GM18519 (cell line): ENCODE results near the gene GMDS.
"Not testable (repeated sequence)": the region's sequence is repeated elsewhere in the genome, so short reads cannot be mapped to it uniquely, and the experiment has no call there.

Experiments used
- ATAC-seq: cut with Tn5 transposase; IDR thresholded peaks from one replicate; pipeline ENCODE4 v1.9.1; 2021; ENCODE audit warnings: mild to moderate bottlenecking, moderate library complexity; ENCODE audit not compliant: unreplicated experiment, low FRiP score

Gene GMDS

DNA sequence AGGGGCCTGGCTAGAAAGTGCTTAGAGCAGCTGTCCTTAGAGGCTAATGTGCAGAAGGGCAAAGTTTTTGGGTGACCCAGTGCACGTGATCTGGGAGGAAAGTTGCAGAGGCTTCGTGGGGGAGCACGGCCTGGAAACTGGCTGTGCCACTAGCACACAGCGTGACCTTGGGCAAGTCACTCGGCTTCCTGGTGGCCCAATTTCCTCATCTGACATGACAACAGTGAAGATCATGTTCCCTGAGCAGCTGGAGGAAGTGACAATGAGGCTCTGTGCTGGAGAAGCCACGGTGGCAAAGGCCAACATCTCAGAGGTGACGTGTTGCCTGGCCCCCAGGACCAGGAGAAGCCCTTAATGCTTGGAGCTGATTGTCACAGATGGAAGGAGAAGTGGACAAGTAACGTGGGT, 536.2 kb downstream of the GMDS start:
- ATAC-seq = no peak

DNA sequence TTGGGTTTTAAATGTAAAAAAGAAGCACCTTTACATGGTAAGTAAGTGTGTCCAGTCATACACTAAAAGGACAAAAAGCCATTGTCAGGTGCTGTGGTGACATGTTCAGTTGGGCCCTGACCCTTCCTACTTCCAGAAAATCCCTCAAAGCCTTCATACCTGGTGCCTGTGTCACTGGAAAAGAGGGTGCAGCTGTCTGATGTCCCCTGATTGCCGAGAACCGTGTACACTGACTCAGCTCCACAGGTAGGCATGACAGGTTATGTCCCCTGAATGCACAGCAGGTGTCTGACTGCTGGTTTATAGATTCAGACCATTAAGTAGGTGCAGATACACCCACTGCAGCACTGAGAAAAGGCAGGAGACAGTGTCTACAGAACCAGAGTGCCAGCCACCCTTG, 536.6 kb downstream of the GMDS start:
- ATAC-seq = no peak

DNA sequence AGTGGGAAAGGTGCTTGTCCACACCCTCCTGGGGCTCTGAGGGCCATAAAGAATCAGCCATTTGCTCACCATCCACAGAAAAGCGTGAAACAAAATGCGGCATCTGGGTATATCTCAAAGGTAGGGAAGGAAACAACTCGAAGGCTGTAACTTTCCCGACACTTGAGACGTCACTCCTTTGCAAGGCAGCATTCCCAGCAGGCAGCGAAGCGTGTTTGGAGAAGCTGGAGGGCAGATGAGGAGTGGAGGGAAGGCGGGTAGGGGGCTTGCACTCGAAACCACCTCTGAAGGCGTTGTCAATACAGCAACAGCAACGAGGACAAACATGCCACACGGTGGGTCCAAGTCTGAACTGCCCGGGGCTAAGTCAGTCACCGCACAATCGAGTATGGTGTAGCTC, 537.3 kb downstream of the GMDS start:
- ATAC-seq = no peak

DNA sequence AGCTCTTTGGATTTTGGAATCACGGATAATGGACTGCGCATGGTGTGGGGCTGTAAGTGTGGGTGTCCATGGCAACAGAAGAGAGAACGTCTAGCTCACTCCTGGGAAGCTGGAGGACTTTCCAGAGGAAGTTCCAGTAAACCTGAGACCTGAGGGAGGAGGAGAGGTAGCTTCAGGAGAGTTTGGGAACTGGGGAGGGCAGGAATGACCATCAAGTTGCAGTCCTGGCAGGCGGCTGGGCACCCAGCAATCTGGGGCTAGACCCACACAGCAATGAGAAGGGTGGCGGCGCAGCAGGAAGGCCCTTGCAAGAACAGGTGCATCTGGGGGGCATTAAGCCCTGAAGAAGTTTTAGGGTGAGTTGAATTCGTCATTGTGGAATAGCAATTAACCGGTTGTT, 539.8 kb downstream of the GMDS start:
- no peak for ATAC-seq

DNA sequence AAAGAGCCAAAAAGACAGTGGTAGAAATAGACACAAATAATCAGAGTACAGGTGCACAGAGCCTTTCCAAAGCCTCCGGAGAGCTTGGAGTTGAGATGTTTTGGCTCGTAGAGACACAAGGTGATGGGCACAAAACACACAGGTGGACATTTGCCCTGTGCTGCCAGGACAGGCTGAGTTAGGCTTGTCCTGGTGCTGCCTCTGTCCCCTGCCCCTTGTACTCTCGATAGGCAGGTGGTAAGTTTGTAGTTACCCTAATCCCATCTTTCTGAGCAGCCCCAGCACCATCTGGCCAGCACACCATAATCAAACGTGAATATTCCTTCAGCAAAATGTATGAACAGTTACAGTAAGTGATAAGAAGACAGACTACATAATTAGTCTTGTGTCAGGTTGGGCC, 540.2 kb downstream of the GMDS start:
- no peak for ATAC-seq

DNA sequence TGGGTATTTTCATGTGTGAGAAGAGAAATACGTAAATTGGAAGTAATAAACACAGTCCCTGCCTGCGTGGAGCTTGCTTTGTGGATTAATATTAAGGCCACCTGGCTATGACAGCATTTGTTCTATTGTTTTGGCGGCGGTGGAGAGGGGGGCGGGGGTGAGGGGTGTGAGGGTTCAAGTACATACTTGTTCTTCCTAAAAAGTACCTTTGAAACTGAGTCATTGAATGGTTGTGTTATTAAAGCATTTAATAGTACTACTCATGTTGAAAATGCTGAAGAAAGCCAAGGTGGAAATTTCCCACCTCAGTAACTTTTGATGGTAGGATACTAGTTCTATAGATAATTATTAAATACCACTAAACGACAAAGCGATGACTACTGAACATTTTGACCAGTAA, 540.7 kb downstream of the GMDS start:
- no peak for ATAC-seq

DNA sequence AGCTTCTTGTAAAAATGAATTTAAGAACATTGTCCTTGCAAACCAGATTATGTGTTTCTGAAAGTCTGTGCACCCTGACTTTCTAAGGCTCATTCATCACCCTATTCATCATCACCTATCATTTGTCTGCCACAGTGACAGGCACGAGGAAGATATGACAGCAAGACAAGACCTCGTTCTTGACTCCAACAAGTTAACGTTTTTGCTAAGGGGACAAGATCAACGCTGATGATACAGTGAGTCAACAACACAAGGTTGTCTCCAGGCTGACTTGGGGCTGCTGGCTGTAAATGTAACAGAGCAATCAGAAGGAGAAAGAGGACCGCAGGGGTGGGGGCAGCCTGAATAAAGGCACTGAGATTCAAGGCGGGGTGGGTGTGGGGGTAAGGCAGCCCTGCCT, 541.5 kb downstream of the GMDS start:
- ATAC-seq = no peak

DNA sequence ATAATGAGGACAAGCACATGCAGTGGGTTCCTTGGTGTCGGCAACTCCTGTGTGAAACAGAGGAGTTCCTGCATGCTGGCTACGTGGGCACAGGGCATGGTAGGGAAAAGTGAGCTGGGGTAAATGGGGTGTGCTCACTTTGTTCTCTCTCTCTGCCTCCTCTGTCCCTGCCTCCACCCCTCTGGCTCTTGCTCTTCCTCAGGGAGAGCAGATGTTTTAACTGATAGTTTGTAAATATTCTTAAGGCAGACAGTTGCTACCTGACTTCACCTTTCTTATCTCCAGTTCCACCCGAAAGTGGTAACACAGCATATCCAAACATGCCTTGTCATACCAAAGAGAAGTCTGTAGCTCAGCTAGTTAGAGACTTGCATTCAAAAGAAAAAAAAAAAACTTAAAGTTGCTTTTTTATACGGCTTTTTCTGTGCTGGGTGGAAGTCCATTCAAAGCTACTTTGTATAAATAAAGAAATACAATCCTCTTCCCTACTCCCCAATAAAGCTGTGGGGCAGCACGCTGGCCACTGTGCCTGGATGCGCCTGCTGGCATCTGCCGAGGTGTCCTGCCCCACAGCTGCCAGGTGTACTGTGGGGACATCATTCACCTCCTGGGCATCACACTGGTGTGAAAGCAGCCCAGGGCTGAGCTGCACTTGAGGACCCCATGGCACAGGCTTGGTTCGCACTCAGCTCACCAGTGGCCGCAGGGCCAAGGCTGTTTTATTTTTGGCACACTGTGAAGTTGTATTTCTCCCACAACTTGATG, 542.1 kb downstream of the GMDS start:
- no peak for ATAC-seq

DNA sequence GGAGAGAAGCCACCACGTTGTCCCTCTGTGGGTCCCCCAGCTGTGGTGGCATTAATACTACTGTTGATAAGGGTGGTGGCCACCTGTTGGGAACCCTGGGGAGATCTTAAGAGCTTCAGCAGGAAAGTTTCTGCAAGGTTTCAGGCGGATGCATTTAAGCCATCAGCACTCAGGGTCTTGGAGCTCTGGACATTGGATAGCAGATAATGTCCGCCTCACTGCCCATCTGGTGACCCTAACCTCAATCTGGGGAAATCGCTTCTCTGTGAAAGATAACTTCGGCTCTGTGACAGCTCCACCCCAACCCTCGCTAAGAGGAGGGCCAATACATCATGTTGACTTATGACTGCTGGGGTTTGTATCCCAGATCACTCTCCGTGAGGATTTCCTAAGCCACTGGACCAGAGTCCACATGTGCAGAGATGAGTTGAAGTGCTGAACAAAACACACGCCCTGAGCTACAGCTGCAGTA, 542.8 kb downstream of the GMDS start:
- no peak for ATAC-seq

DNA sequence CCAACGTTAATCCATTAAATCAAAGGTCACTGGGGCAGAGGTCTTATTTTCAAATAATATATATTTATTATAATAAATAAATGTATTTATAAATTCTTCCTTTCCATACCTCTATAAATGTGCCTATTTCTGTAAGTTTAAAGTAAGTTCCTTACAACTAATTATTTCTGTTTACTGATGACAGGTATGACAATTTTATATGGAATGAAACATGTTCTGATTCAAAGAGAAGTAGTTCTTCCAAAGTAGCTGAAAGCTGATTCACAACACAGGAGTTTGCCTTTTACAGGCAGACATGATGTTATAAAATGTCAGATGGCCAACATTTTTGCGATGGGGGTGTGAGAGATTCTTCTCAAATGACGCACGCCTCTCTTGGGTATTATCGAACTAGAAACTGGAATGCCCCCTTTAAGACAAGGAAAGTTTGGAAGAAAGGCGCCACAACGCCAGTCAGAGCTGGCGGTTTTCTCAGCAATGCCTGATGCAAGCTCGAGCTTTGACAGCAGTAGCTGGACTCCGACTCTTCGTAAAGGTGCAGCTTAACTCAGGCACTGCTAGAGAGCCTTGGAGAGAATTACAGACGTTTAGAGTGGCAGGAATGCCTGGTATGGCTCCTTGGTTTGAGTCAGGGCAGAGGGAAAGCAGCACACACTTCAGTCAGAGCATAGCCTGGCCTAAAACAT, 543.6 kb downstream of the GMDS start:
- no peak for ATAC-seq

DNA sequence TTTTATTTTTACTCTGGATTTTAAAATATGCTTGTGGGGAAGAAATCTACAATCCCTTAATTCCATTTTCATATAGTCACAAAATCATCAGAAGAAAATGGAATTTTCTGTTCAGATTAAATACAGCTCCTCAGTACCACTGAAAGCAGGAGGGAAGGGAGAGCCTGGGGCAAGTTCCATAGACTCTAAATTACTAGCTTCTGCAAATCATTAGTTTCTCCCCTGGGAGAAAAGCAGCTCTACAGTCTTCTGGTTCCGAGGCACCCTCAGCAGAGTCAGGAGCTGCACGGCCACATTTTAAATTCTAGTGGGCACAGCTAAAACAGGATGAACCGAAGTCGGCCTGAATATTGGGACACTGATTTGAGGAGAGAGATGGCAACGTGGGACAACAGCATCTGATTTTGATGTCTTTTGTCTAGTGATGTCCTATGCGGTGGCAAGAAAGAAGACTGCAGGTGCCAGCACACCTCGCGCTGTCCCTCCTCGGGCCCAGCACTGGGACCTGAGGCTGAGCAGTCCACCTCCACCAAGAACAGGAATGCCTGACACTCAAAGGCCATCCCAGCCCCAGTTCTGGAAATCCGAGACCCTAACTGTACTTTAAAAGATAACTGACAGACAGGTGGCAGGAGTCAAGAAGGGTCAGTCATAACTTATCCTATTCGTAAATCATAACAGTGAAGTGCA, 545.0 kb downstream of the GMDS start:
- ATAC-seq = no peak

DNA sequence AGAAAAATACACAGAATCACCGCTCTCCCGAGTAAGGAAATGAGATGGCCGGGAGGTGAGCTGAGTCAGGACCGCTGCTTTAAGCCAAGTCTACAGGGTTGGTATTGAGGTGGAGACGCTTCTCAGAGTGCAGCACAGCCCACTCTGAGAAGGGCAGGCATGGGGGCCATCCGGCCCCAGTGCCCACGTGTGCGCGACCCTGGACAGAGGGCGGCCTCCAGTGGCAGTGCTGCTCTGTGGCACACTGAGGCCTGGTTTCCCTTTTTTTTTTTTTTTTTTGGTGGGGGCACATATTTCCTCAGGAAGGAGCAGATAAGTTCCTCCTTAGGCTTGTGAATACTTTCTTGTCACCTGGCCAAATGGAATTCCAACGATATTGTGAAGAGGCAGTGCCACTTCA, 546.9 kb downstream of the GMDS start:
- ATAC-seq = no peak

DNA sequence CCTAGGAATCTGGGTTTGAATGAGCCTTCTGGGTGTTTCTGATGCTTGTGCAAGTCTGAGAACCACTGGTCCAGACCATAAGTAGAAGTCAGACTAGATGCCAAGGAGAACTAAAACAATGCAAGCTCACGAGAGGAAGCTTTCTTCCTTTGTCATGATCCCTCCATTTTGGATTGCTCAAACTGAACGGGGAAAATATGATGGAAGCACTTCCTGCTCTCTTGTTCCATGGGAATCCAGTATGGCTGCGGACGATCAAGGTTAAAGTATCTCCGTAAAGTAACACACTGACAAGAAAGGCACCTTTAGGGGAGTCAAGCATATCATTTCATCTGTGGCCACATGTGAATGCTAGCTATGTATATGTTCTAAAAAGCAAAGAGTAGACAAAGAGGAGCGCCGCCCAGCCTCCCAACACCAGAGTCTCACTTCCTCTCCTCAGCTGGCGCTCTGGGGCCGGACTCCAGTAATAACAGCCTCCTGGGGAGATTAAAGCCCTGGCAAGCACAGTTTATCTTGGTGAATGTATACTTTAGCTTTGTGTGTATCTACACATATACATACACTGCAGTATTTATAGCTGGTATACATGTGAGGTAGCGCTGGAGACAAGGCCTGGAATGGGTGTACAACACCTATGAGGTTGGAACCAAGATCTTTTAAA, 547.6 kb downstream of the GMDS start:
- ATAC-seq = no peak

DNA sequence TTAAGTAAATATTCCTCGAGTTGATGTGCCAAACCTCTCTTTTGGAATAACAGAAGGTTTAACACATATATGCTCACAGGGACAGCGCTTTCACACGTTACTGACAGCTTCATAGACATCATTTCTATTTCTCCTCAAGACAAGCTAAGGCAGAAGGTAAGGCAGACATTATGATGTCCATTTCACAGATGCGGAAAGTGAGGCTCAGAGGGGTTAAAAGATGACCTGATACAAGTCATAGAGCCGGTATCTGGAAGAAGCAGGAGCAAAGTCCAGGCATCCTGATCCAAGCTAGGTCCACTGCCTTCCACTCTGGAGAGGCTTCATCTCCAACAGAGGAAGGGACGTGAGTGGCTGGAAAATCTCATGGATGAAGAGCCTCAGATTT, 548.9 kb downstream of the GMDS start:
- no peak for ATAC-seq

DNA sequence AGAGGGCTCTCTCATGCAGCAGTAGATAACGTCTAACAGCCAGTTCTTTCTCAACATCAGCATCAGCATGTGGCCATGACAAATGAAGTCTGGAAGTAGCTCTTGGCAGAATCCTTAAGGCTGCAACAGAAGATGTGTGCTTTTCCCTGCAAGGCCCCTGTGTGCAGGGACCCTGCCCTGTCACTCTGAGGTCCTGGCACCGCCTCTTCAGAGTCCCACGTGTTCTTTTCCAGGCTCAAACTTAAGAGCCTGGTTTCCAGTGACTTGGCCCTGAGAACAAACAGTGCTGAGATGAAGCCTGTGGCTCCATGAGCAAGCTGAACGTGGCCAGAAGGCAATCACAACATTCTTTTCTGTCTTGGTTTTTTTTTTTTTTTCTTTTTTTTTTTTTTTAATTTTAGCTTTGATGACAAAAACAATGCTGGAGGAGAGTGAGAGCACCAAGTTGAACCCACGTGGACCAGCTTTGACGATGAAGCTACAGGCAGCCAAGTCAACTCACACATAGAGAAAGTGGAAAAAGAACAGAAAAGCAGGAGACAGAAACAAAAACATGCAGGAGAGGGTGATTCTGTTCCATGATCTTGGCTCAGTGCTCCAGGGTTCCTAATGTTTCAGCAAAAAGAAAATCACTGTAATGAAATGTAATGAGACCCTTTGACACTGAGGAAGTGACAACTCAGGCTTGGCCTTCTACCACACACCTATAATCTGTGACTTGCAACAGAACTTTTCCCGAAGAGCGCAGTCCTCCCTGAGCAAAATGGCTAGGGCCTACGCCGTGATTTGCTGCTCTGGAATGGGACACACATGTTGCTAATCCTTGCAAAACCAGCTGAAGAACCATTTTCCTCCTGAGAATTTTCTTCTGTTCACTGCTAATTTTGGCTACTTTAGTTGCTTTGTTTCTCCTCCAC, 549.6 kb downstream of the GMDS start:
- no peak for ATAC-seq

DNA sequence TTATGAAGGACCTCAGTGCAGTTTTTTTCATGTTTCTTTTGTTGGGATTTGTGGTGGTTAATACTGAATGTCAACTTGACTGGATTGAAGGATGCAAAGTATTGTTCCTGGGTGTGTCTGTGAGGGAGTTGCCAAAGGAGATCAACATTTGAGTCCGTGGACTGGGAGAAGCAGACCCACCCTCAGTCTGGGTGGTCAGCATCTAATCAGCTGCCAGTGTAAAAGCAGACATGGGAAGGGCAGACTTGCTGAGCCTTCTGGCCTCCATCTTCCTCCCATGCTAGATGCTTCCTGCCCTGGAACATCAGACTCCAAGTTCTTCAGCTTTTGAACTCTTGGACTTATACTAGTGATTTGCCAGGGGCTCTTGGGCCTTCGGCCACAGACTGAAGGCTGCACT, 553.6 kb downstream of the GMDS start:
- not testable (repeated sequence) for ATAC-seq

DNA sequence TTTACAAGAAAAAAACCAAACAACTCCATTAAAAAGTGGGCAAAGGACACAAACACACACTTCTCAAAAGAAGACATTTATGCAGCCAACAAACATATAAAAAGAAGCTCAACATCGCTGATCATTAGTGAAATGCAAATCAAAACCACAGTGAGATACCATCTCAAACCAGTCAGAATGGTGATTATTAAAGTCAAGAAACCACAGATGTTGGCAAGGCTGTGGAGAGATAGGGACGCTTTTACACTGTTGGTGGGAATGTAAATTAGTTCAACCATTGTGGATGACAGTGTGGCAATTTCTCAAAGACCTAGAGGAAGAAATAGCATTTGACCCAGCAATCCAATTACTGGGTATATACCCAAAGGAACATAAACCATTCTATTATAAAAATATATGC, 554.7 kb downstream of the GMDS start:
- not testable (repeated sequence) for ATAC-seq

DNA sequence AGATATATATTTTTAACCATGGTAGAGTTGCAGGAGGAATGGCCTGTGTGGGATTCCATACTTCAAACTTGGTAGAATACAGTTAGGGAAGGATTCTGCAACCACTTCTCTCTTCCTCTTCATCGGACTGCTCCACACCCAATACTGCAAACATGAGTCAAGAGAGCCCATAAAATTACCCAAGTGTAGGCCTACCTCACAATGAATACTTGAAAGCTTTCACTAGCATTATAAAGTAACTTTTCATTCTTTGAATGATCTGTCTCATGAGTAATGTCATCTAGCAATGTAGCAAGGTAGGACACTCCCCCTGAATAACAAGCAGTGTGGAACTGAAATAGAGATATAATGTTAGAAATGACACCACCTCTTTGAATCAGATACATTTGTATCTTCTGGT, 556.3 kb downstream of the GMDS start:
- no peak for ATAC-seq

DNA sequence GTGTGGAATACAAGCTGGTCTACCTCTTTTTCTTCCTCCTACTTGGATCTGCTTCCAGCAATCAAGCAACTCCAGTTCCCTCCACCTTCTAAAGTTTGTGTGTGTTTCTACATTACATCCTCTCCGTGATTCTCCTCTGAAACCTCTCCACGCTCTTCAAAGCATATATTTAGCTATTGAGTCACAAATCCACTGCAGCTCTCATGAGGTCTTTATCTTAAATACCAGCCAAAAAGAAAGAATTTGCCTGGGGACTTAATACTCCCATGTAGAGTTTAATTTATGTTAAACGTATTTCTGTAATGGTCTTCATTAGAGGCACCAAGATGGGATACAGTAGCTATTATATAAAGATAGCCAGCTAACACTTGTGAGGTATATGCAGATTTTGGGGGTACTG, 557.0 kb downstream of the GMDS start:
- no peak for ATAC-seq

DNA sequence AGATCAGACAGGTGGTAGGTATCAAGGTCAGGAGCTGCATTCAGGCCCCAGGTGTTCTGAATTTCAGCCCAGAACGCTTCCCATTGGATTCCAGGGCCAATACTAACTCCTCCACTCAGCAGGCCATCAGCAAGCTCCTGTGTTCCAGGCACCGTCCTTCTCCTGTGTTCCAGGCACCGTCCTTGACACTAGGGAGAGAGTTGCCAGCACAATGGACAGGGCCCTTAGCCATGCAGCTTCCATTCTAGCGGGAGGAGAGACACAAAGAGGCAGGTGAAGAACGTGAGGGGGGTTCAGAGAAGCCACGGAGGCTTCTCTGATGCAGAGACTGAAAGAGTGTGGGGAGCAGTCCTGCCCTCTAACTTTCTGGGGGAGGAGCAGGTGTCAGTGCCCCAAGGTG, 558.0 kb downstream of the GMDS start:
- ATAC-seq = no peak
